GM18868 (cell line): ENCODE data around the gene CAPN9.
"Not testable (repeated sequence)": the region's sequence is repeated elsewhere in the genome, so short reads cannot be mapped to it uniquely, and the experiment has no call there.

ENCODE experiments used
- ATAC-seq: cut with Tn5 transposase; IDR thresholded peaks from one replicate; pipeline ENCODE4 v1.9.1; 2021; ENCODE audit warnings: mild to moderate bottlenecking, moderate library complexity; ENCODE audit not compliant: unreplicated experiment

The CAPN9 gene

DNA sequence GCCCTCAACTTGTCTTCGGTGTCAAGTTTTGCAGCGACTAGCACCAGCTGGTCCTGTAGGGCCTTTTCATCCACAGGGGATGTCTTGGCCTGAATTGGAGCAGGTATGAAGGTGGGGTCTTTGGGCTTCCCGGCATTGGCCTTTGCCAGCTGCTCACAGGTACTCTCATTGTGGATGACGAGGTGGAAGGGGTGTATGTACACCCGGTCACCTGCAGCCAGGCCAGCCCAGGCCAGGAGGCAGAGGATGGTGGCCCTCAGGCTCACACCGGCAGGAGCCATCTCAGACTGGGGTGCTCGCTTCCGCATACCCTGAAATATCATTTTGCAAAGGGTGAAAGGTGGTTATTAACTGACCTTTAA is 36.7 kb upstream of the CAPN9 start:
- no peak for ATAC-seq

DNA sequence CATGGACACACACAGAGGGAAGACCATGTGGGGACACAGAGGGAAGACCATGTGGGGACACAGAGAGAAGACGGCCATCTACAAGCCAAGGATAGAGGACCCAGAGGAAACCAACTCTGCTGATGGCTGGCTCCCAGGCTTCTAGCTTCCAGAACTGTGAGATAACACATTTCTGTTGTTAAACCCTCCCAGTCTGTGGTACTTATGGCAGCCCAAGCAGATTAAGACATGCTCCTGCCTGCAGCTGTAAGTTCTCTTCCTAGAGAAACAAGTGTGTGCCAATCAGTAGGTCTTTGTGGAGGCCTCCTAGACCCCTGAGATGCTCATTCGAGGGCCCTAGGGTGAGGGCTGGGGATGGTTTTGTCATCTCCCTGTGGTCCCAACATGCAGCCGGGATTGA is 35.9 kb upstream of the CAPN9 start:
- ATAC-seq, result no peak

DNA sequence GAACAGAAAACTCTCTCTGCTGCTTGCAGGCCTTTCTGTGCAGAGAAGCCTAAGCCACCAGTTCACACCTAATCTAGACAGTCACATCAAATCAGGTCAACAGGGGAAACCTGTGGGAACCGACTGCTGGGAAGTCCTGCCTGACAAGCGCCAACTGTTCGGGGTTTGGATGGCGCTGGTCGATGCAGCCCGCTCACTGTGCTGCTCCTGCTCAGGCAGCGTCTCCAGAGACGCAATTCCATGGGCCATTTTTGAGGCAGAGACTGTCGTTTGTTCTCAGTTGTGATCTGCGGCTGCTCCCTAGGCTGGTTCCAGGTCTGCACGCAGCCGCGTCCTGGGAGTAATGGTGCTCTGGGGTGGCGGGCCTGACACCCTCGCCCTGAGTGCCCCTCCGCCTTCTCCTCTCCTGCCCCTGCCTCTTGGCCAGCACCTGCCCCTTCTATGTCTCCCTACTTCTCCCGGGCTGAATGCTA is 34.7 kb upstream of the CAPN9 start:
- ATAC-seq, result no peak

DNA sequence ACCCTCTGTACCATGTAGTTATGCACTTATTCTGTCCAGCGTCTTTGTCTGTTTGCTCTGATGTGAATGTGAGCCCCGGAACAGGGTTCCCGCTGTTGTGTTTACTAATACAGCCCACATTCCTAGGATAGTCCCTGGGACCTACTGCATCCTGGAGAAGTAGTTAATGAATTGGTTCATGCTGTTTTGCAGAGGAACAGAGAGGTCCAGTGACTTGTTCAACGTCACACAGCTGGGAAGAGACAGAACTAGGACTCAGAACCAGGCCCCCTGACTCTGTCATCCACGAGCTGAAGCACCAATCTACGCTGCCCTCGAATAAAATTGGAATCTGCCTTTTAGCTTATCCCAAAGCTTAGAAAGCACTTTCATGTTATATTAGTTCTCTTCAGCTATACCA is 34.0 kb upstream of the CAPN9 start:
- no peak for ATAC-seq

DNA sequence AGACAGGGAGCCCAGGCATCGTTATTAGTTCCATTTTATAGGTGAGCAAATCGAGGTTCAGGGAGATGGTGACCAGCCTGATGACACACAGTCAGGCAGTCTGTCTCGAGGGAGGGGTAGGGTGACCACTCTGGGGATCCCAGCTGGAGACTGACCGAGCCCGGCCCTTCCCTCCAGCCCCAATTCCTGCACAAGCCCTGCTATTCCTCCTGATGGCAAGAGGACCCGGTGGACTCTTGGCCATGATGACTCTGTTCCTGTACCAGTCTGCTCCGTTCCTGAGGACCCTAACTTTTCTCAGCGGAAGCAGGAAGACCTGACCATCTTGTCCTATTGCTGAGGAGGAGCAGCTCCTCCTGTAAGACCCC is 33.7 kb upstream of the CAPN9 start:
- no peak for ATAC-seq

DNA sequence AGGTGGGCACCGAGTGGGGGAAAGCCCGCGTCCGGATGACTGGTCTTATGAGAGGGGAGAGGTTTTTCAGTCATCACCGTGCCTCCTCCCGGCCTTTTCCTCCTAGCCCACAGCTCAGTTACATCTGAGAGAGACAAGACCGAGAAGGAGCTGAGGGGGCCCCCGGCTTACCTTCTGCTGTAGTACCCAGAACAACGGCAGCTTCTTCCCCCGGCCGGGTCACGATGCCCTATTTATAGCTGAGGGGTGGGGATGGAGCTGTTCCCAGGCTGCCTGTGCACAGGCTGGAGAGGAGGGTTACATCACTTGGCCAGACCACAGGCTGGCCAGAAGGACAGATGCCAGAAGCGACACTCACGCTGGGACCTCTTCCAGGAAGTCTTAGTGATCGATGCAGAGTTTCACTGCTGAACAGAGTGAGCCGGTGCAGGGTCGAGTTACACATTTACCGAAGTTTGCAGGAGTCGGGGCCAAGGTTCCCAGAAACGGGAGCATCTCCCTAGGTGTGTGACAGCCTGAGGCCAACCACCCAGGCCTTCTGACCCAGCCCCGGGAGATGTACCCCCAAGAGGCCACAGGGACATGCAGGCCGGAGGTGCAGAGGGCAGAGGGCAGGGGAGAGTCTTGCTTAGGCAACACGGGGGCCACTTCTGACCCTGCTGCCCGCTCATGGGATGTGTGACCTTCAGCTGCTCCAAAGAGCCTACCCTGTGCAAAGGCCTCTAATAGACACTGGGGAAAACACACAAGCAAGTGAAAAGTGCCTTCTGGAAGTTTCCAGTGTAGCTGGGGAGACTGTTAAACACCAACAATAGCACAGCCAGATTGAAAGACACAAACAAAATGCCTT is 33.0 kb upstream of the CAPN9 start, which contains the start of gene AGT:
TSS of gene AGT (minus strand) at position 208 of the 850 bp plus-strand sequence. CDS start 3,299 bp downstream, outside the sequence.
- no peak for ATAC-seq

DNA sequence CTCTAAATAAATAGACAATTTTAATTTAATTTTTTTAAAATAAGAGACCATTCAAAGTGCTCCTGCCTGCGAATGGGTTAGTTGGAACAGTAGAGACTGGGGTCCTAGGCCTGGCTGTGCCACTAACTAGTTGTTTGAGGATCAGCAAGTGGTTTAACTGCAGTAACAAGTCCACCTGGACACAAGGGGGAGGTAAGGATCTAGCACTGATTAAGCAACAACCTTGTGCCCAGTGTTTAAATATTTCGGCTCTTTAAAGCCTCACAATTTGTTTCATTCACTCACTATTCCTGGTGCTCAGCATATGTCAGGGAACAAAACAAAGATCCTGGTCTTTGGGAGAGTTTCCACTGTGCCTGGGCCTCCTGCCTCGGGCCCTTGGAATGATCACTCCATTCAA is 31.7 kb upstream of the CAPN9 start:
- ATAC-seq, result no peak

DNA sequence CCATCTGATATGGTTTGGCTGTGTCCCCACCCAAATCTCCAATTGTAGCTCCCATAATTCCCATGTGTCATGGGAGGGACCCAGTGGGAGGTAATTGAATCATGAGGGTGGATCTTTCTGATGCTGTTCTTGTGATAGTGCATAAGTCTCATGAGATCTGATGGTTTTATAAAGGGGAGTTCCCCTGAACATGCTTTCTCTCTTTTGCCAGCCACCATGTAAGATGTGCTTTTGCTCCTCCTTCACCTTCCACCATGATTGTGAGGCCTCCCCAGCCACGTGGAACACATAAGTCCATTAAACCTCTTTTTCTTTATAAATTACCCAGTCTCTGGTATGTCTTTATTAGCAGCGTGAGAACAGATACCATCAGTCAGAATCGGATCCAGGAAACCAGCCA is 30.7 kb upstream of the CAPN9 start:
- ATAC-seq, result not testable (repeated sequence)

DNA sequence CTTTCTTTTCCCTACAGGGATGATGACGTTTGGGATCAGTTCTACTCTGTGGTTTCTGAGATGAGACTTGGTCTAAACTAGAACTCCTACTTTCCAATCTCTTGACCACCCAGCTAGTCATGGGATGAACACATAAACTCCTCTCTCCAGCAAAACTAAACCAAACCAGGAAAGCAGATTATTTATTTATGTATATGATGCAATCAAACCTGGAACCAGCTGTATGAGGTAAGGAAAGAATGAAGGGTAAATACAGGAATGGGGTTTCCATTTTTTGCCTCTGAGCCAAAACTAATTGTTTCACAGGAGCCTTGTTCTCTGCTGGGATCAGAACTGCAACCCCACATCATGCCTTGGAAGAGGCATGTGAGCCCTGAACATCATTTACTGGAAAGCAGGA is 29.9 kb upstream of the CAPN9 start:
- no peak for ATAC-seq

DNA sequence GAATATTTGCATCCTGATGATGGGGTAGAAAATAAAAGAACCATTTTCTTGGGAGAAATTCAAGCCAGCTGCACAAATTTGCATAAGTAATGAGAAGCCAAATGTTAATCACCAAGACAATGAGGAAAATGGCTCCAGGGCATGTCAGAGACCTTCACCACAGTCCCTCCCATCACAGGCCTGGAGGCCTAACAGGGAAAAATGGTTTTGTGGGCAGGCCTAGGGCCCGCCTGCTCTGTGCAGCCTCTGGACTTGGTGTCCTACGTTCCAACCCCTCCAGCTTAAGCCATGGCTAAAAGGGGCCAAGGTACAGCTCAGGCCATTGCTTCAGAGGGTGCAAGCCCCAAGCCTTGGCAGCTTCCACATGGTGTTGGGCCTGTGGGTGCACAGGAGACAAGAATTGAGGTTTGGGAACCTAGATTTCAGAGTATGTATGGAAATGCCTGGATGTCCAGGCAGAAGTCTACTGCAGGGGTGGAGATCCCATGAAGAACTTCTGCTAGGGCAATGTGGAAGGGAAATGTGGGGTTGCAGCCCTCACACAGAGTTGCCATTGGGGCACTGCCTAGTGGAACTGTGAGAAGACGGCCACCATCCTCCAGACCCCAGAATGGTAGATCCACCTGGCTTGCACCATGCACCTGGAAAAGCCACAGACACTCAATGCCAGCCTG is 25.2 kb upstream of the CAPN9 start:
- not testable (repeated sequence) for ATAC-seq

DNA sequence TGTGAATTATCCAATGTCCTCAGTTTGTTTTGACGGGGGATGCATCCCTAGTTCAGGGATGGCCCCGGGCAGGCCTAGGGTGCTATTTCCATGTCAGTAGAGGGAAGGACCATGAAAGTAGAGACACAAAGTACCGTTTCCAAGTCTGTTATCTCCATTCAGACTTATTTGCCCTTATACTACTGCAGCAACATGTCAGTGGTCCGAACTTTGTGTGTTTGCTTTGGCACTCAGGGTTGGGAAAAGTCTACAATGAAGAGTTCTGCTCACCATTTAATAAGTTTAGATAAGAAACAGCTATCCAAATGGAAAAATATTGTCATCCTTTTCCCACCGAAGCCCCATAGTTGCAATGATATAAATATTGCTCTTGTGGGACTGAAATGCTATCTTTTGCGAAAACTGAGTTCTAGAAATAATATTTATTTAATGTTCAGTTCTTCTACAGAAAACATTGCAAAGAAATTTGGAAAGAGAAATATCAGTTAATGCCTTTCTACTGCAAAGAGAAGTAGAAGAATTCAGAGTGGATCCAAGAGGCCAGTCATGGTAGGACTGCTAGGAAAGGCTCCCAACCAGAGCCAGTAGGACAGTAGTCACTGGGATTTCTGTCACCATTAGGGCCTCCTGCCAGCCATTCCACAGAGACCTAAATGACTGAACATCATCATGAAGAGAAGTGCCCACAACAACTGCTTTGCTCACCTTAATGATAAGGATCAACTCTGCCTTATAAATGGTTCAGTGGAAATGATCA is 21.8 kb upstream of the CAPN9 start:
- ATAC-seq, result no peak

DNA sequence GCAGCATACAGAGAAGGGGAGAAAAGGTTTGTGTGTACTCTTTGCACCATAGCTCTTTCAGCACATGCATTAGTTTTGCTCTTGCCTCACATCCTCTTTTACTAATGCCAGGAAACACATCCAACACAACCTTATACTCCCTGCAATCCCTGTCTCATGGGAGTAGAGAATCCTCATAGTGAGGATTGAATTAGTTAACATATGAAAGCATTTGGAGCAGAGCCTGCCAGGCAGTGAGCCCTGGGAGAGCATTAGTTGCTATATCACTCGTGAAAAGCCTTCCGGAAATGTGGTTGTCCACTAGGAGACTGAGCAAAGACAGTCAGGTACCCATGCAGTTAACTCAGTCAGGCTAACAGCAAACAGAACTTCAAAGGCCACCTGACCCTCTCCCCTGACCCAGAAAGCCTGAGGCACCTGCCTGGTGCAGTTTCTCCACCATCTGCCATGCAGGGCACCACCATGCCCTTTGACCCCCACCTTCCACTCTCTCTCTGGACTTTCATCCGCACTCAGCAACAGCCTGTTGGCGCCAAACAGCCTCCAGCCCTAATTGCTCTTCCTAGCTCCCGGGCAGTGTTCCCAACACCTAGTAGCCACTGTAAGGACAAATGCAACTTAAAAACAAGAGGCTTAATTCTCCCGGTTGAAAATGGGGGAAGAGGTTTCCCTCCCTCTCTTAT is 18.3 kb upstream of the CAPN9 start:
- ATAC-seq, result no peak

DNA sequence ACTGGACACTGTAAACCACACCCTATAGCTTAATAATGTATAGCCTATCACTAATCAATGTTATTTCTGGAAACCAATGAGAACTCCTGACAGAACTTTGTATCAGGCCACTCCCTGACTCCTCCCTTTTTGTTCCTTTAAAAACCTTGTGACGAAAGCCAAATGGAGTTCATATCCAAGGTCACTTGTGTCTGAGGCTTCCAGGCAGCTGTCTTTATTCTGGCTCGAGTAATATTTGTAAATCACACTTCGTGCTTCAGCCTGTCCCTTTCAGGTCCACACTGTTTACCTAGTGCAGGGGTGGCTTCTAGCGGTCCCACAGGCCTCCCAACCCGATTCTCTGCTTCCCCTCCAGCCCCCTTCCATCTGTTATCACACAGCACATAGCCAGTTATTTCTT is 16.2 kb upstream of the CAPN9 start:
- ATAC-seq, result no peak

DNA sequence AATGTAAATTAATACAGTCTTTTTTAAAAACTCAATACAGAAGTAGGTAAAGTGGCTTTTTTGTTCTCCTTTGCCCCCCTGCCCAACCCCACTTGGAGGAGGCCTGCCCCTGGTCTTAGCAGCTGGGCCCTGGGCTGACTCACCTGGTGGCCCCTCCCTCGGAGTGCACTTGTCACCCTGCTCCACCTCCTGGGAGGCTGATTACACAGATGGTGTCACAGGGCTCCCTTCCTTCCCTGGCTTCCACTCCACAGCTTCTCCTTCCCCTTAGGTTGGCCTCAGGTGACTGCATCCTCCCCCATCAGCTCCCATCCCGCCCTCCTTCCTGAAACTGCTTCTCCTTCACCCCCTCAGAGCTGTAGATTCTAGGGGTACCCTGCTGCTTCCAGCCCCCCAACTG is 11.7 kb upstream of the CAPN9 start:
- no peak for ATAC-seq

DNA sequence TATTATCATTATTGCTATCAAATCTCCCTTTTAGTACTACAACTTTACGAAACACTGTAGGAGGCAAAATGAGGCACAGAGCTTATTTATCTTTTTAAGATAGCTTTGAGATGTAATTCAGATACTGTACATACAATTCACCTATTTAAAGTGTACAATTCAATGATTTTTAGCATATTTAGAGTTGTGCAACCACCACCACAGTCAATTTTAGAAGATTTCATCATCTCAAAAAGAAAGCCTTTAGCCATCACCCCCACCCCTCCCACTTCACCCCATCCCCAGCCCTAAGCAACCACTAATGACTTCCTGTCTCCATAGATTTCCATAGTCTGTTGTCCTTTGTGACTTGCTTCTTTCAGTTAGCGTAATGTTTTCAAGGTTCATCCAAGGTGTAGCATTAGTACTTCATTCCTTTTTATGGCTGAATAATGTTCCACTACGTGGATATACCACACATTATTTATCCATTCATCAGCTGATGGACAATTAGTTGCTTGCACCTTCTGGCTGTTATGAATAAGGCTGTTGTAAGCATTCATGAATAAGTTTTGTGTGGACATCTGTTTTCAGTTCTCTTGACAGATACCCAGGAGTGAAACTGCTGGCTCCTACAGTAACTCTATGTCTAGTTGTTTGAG is 9.4 kb upstream of the CAPN9 start:
- no peak for ATAC-seq

DNA sequence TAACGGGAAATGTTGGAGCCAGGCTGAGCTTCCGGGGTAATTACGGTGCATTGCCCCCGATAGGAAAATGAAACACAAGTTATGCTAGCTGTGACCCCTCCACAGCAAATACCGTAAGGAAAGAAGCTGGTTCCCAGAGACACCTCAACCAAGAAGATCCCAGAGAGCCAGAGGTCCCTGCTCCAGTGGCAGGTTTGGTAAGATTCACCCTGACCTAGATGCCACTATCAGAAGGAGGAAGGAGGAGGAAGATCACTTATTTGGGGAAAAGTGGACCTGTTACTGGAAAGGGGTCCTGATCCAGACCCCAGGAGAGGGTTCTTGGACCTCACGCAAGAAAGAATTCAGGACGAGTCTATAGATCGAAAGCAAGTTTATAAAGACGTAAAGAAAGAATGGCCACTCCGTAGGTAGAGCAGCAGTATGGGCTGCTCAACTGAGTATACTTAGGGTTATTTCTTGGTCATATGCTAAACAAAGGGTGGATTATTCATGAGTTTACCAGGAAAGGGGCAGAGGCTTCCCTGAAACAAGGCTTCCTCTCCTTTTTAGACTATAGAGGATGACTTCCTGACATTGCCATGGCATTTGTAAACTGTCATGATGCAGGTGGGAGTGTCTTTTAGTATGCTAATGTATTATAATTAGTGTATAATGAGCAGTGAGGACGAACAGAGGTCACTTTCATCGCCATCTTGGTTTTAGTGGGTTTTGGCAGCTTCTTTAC is 7.5 kb upstream of the CAPN9 start:
- ATAC-seq, result no peak

DNA sequence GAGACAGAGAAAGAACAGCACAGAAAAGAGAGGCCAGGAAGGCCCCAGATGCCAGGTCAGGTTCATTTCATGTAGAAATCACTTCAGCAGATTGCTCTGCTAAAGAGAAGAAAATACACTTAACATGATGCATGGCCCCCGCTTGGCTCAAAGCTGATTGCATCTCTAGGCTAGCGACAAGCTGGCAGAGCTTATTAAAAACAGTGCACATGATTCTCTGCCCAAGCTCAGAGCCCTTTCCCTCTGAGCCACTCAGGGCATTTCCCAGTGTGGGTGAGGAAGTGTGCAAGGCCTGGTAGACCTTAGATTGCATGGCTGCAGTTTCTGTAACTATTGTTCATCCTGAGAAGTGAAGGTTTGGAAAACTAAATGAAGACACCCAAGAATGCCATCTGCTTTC is 3.3 kb upstream of the CAPN9 start:
- ATAC-seq, result no peak

DNA sequence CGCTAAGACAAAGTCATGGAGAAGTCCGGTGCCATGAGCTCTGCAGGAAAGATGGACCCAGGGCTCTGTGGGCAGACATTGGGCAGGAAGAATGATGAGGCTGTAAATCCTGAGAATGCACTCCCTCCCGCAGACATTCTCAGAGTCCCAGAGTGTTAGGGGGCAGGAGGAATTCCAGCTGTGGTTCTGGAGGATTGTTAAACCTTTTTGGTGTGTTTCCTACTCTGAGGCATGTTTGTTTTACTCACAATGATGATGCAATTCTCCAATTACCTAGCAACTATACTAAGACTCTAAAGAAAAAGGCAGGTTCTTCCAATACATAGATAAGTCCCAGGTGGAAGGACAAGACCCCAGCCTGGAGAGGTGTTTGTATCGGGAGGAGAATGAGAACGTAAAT is 2.8 kb upstream of the CAPN9 start:
- no peak for ATAC-seq

DNA sequence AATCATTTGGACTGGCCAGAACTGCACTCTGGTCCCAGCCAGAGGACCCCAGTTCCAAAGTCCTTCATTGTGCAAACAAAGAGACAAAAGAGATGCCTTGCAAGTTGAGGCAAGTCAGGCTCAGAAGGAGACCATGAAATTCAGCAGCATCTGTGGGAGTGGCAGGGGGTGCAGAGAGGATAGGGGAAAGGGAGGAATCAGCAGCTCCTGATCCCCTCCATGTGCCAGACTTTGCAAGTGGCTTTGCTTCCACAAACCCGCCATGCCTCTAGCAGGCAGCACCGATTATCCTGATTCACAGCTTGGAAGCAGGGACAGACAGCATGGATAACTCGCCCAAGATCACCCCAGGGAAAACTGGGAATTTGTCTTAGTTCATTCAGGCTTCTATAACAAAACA is 2.1 kb upstream of the CAPN9 start:
- no peak for ATAC-seq

DNA sequence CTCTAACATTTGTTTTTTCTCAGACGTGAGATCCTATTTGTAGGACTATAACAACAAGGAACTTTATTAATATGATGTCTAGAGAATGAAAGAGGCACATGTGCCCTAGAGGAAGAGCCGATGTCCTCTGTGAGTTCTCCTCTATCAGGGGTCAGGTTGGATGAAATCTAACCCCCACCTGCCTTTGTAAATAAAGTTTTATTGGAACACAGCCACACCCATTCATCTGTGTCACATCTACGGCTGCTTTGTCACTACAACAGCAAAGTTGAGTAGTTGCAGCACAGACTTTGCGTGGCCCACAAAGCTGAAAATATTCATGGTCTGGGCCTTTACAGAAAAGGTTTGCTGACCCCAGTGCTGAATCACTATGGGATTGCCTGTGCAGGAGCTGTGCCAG is 571 bp upstream of the CAPN9 start:
- ATAC-seq, result no peak
